GM06990 (cell line): Measurements from ENCODE around the gene ACADS.

Experiments used
- DNase-seq: peaks from one replicate; pipeline ENCODE4 v3.0.0-alpha.2; 2011; ENCODE audit not compliant: insufficient read length; ENCODE audit errors: extremely low read depth
- H3K27me3 ChIP-seq: replicated peaks from 2 replicates; pipeline ENCODE4 v1.6.0; 2011; ENCODE audit warnings: low read length; ENCODE audit not compliant: control insufficient read depth, insufficient read depth
- H3K36me3 ChIP-seq: 2 replicates; pipeline ENCODE4 v1.5.1; 2011; ENCODE audit warnings: low read length; ENCODE audit not compliant: control insufficient read depth, insufficient read depth
- H3K4me3 ChIP-seq: replicated peaks from 2 replicates; pipeline ENCODE4 v1.5.1; 2011; ENCODE audit warnings: low read depth, mild to moderate bottlenecking, control low read depth, low read length
- TF ChIP-seq, protein P1 (sequence below): IDR thresholded peaks from 2 replicates; pipeline ENCODE4 v1.5.1; 2011; ENCODE audit warnings: low read length, control low read depth, mild to moderate bottlenecking, inconsistent platforms; ENCODE audit not compliant: insufficient read depth, poor library complexity, severe bottlenecking

Gene ACADS

DNA sequence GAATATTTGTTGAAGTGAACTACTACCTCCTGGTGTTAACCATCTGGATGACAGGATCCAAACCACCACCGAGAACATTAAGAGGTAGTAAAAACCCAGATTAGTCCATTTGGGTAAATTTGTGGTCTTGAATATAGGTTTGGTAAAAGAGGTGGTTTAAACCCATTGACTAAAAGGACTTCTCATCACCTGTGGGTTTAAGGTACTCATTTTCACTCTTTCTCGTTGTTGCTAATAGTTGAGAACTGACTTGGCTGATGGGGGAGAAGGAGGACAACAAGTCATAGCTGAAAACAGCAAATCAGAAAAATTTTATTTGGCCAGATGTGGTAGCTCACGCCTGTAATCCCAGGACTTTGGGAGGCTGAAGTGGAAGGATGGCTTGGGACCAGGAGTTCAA lies 59.2 kb downstream of the ACADS start:
- Histone ChIP-seq H3K4me3 (no peak overlapping the region), H3K27me3 (no peaks in the 10 kb centered on the region), H3K36me3 (peaks cover 7% of the 10 kb centered on the region)
- no peak for DNase-seq
- TF ChIP-seq, protein P1, sequence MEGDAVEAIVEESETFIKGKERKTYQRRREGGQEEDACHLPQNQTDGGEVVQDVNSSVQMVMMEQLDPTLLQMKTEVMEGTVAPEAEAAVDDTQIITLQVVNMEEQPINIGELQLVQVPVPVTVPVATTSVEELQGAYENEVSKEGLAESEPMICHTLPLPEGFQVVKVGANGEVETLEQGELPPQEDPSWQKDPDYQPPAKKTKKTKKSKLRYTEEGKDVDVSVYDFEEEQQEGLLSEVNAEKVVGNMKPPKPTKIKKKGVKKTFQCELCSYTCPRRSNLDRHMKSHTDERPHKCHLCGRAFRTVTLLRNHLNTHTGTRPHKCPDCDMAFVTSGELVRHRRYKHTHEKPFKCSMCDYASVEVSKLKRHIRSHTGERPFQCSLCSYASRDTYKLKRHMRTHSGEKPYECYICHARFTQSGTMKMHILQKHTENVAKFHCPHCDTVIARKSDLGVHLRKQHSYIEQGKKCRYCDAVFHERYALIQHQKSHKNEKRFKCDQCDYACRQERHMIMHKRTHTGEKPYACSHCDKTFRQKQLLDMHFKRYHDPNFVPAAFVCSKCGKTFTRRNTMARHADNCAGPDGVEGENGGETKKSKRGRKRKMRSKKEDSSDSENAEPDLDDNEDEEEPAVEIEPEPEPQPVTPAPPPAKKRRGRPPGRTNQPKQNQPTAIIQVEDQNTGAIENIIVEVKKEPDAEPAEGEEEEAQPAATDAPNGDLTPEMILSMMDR, result no peak

DNA sequence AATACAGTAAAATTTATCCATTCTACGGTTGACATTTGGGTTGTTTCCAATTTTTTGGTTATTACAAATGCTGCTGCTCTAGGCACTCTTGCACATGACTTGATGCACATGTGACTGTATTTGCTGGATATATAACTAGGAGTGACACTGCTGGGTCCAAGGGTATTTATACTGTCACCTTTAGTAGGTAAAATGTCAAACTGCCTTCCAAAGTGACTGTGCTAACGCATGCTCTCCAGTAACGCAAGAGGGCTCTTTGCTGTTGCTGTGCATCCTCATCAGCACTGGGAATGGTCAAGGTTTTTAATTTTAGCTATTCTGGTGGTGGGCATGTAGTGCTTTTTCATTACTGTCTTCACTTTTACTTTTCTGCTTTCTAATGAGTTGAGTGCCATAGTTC lies 62.3 kb downstream of the ACADS start:
- Histone ChIP-seq H3K36me3 (peaks cover 3% of the 10 kb centered on the region), H3K4me3 (no peak overlapping the region), H3K27me3 (no peaks in the 10 kb centered on the region)
- DNase-seq, result no peak
- TF ChIP-seq, protein P1, result no peak
